Mesenchymal stem cell (in vitro differentiated cells and primary cell): Measurements from ENCODE around the gene PNLIPRP1.

ENCODE experiments used
- DNase-seq: peaks from one replicate; pipeline ENCODE4 v3.0.0-alpha.2; 2013
- H2AFZ ChIP-seq: one replicate; pipeline ENCODE4 v1.6.1; 2013; ENCODE audit warnings: low read depth, mild to moderate bottlenecking, control low read depth, inconsistent platforms, low read length, moderate library complexity
- H2AK5ac ChIP-seq: 2 replicates; pipeline ENCODE4 v1.6.1; 2013; ENCODE audit warnings: low read length, moderate library complexity, mild to moderate bottlenecking, inconsistent platforms; ENCODE audit not compliant: severe bottlenecking
- H2BK120ac ChIP-seq: one replicate; pipeline ENCODE4 v1.6.1; 2013; ENCODE audit warnings: low read depth, mild to moderate bottlenecking, inconsistent platforms, low read length, moderate library complexity
- H2BK12ac ChIP-seq, 2 experiments: one replicate each; pipeline ENCODE4 v1.6.1; 2013; ENCODE audit warnings: inconsistent platforms in 2 of 2, low read length in 2 of 2, mild to moderate bottlenecking in 2 of 2, moderate library complexity in 2 of 2, control low read depth in 1 of 2
- H2BK15ac ChIP-seq: one replicate; pipeline ENCODE4 v1.6.1; 2013; ENCODE audit warnings: mild to moderate bottlenecking, low read depth, inconsistent platforms; ENCODE audit not compliant: poor library complexity, severe bottlenecking
- H2BK5ac ChIP-seq: 2 replicates; pipeline ENCODE4 v1.6.1; 2013; ENCODE audit warnings: low read depth, mild to moderate bottlenecking, low read length, control low read depth, inconsistent platforms; ENCODE audit not compliant: poor library complexity, severe bottlenecking
- H3K14ac ChIP-seq, 2 experiments: one replicate each; pipeline ENCODE4 v1.6.1; 2013; ENCODE audit warnings: inconsistent platforms in 2 of 2, low read length in 2 of 2, control low read depth in 1 of 2, mild to moderate bottlenecking in 1 of 2, moderate library complexity in 1 of 2
- H3K18ac ChIP-seq, 2 experiments: one replicate each; pipeline ENCODE4 v1.6.1; 2013; ENCODE audit warnings: inconsistent platforms in 2 of 2, low read length in 2 of 2, control low read depth in 1 of 2, low read depth in 1 of 2, mild to moderate bottlenecking in 1 of 2
- H3K23ac ChIP-seq, 2 experiments: one replicate each; pipeline ENCODE4 v1.6.1; 2013; ENCODE audit warnings: inconsistent platforms in 2 of 2, low read length in 2 of 2, mild to moderate bottlenecking in 2 of 2, moderate library complexity in 2 of 2, control low read depth in 1 of 2
- H3K27ac ChIP-seq: 2 replicates; pipeline ENCODE4 v1.5.1; 2013; ENCODE audit warnings: mild to moderate bottlenecking, moderate library complexity, low read length, control low read depth, inconsistent platforms; ENCODE audit not compliant: poor library complexity, severe bottlenecking
- H3K27me3 ChIP-seq, 2 experiments: 2 replicates each; pipeline versions ENCODE4 v1.6.1 to v1.7.0; 2013; ENCODE audit warnings: low read length in 2 of 2, mild to moderate bottlenecking in 2 of 2, moderate library complexity in 2 of 2, control low read depth in 1 of 2, inconsistent platforms in 1 of 2; ENCODE audit not compliant: control insufficient read depth in 1 of 2, insufficient read depth in 1 of 2
- H3K36me3 ChIP-seq, 2 experiments: 2 replicates each; pipeline versions ENCODE4 v1.6.1 to v1.7.0; 2013; ENCODE audit warnings: low read length in 2 of 2, control low read depth in 1 of 2, inconsistent platforms in 1 of 2, low read depth in 1 of 2, mild to moderate bottlenecking in 1 of 2; ENCODE audit not compliant: insufficient read depth in 2 of 2, control insufficient read depth in 1 of 2
- H3K4ac ChIP-seq, 2 experiments: one replicate each; pipeline ENCODE4 v1.6.1; 2013; ENCODE audit warnings: inconsistent platforms in 2 of 2, low read length in 2 of 2, mild to moderate bottlenecking in 2 of 2, moderate library complexity in 2 of 2, control low read depth in 1 of 2, low read depth in 1 of 2
- H3K4me1 ChIP-seq: 2 replicates; pipeline ENCODE4 v1.6.1; 2013; ENCODE audit warnings: low read depth, low read length, control low read depth; ENCODE audit not compliant: control insufficient read depth, insufficient read depth
- H3K4me2 ChIP-seq: 2 replicates; pipeline ENCODE4 v1.6.1; 2013; ENCODE audit warnings: low read length, mild to moderate bottlenecking, inconsistent platforms; ENCODE audit not compliant: poor library complexity, severe bottlenecking
- H3K4me3 ChIP-seq, 2 experiments: 2 replicates each; pipeline versions ENCODE4 v1.5.1 to v1.7.0; 2013; ENCODE audit warnings: low read length in 2 of 2, mild to moderate bottlenecking in 2 of 2, control low read depth in 1 of 2, low read depth in 1 of 2; ENCODE audit not compliant: insufficient read depth in 1 of 2
- H3K79me1 ChIP-seq: replicated peaks from 2 replicates; pipeline ENCODE4 v1.6.1; 2013; ENCODE audit warnings: mild to moderate bottlenecking, control low read depth, low read length, inconsistent platforms; ENCODE audit not compliant: poor library complexity, severe bottlenecking
- H3K9ac ChIP-seq: 2 replicates; pipeline ENCODE4 v1.7.0; 2013; ENCODE audit warnings: mild to moderate bottlenecking, low read length, moderate library complexity
- H3K9me3 ChIP-seq: 2 replicates; pipeline ENCODE4 v1.7.0; 2013; ENCODE audit warnings: mild to moderate bottlenecking, low read length; ENCODE audit not compliant: control insufficient read depth
- H4K8ac ChIP-seq: one replicate; pipeline ENCODE4 v1.6.1; 2013; ENCODE audit warnings: inconsistent platforms, mild to moderate bottlenecking, low read length, moderate library complexity
- H4K91ac ChIP-seq: one replicate; pipeline ENCODE4 v1.6.1; 2013; ENCODE audit warnings: mild to moderate bottlenecking, low read length, inconsistent platforms
- WGBS: methylation state at CpG from one replicate; pipeline ENCODE4 v1.1.7; 2013; ENCODE audit warnings: mixed read lengths; 5-methylcytosine and 5-hydroxymethylcytosine counted together

The PNLIPRP1 gene

GRCh38 chr10:116557305-116557880, 33.4 kb upstream of the PNLIPRP1 start:
- H3K4me1 ChIP-seq, result no peaks in the 10 kb centered on the region
- WGBS, result 71% methylated on average over 5 of the region's 5 CpGs

GRCh38 chr10:116565534-116565933, 25.2 kb upstream of the PNLIPRP1 start:
- Histone ChIP-seq H3K79me1 (no peaks in the 10 kb centered on the region), H3K9me3 (no peaks in the 10 kb centered on the region), H2BK5ac (no peak overlapping the region), H3K14ac (no peak overlapping the region), H3K36me3 (no peaks in the 10 kb centered on the region), H3K4me1 (no peaks in the 10 kb centered on the region), H3K18ac (no peak overlapping the region), H3K4me3 (no peak overlapping the region), H2AFZ (no peak overlapping the region), H3K9ac (no peak overlapping the region), H2AK5ac (no peak overlapping the region), H2BK12ac (no peak overlapping the region), H3K27me3 (peaks cover 0 to 9% of the 10 kb centered on the region in 2 experiments), H2BK15ac (no peak overlapping the region), H3K4me2 (no peak overlapping the region), H3K23ac (no peak overlapping the region), H3K27ac (no peak overlapping the region), H4K8ac (no peak overlapping the region), H2BK120ac (no peak overlapping the region), H3K4ac (no peak overlapping the region), H4K91ac (no peak overlapping the region)
- 92% methylated on average over 3 of the region's 8 CpGs for WGBS
- no peak for DNase-seq

More at GRCh38 chr10:116557305-116557880, 33.4 kb upstream of the PNLIPRP1 start:
- Histone ChIP-seq H2BK120ac (no peak overlapping the region), H3K4me3 (no peak overlapping the region), H4K91ac (no peak overlapping the region), H2BK12ac (no peak overlapping the region), H4K8ac (no peak overlapping the region), H2BK15ac (no peak overlapping the region), H3K4me2 (no peak overlapping the region), H3K27me3 (peaks cover 0 to 4% of the 10 kb centered on the region in 2 experiments), H3K36me3 (no peaks in the 10 kb centered on the region), H3K18ac (no peak overlapping the region), H3K14ac (no peak overlapping the region), H3K9me3 (no peaks in the 10 kb centered on the region), H2AK5ac (no peak overlapping the region), H3K79me1 (no peaks in the 10 kb centered on the region), H3K27ac (no peak overlapping the region), H3K9ac (no peak overlapping the region), H3K23ac (no peak overlapping the region), H3K4ac (no peak overlapping the region), H2AFZ (no peak overlapping the region), H2BK5ac (no peak overlapping the region)
- no peak for DNase-seq

GRCh38 chr10:116566932-116567331, 23.8 kb upstream of the PNLIPRP1 start:
- no peaks in the 10 kb centered on the region for H3K79me1 ChIP-seq
- no peak overlapping the region for H3K23ac ChIP-seq
- H3K4ac ChIP-seq, result no peak overlapping the region
- DNase-seq, result no peak
- no peak overlapping the region for H2BK12ac ChIP-seq
- H4K91ac ChIP-seq, result no peak overlapping the region
- H3K9me3 ChIP-seq, result no peaks in the 10 kb centered on the region
- H4K8ac ChIP-seq, result no peak overlapping the region
- H3K36me3 ChIP-seq, result no peaks in the 10 kb centered on the region
- no peak overlapping the region for H2BK120ac ChIP-seq
- H3K27ac ChIP-seq, result no peak overlapping the region
- H3K9ac ChIP-seq, result no peak overlapping the region
- no peak overlapping the region for H2AFZ ChIP-seq
- H2BK15ac ChIP-seq, result no peak overlapping the region
- no peak overlapping the region for H3K4me3 ChIP-seq
- H3K4me1 ChIP-seq, result no peaks in the 10 kb centered on the region
- H3K27me3 ChIP-seq, result peaks cover 0 to 6% of the 10 kb centered on the region in 2 experiments
- H3K18ac ChIP-seq, result no peak overlapping the region
- H3K14ac ChIP-seq, result no peak overlapping the region
- H3K4me2 ChIP-seq, result no peak overlapping the region
- no peak overlapping the region for H2BK5ac ChIP-seq
- no peak overlapping the region for H2AK5ac ChIP-seq

GRCh38 chr10:116567335-116567734, 23.4 kb upstream of the PNLIPRP1 start:
- no peak overlapping the region for H4K91ac ChIP-seq
- no peak overlapping the region for H2AFZ ChIP-seq
- H2BK12ac ChIP-seq, result no peak overlapping the region
- WGBS, result 73% methylated on average over 2 of the region's 3 CpGs
- no peak overlapping the region for H3K18ac ChIP-seq
- H3K79me1 ChIP-seq, result no peaks in the 10 kb centered on the region
- DNase-seq, result no peak
- no peak overlapping the region for H3K14ac ChIP-seq
- no peak overlapping the region for H3K23ac ChIP-seq
- no peak overlapping the region for H3K4ac ChIP-seq
- H3K4me2 ChIP-seq, result no peak overlapping the region
- peaks cover 0 to 5% of the 10 kb centered on the region in 2 experiments for H3K27me3 ChIP-seq
- no peak overlapping the region for H2BK120ac ChIP-seq
- no peak overlapping the region for H3K4me3 ChIP-seq
- H3K4me1 ChIP-seq, result no peaks in the 10 kb centered on the region
- H2BK15ac ChIP-seq, result no peak overlapping the region
- H2AK5ac ChIP-seq, result no peak overlapping the region
- no peak overlapping the region for H2BK5ac ChIP-seq
- no peak overlapping the region for H3K27ac ChIP-seq
- H3K9ac ChIP-seq, result no peak overlapping the region
- H3K9me3 ChIP-seq, result no peaks in the 10 kb centered on the region
- no peak overlapping the region for H4K8ac ChIP-seq
- H3K36me3 ChIP-seq, result no peaks in the 10 kb centered on the region
